PC-9 (cell line): Measurements from ENCODE around the gene MSI2.

ENCODE experiments used
- CTCF ChIP-seq: fragments of 200-600 bp; sonication (generic); conservative IDR thresholded peaks from 2 replicates; pipeline ENCODE4 v1.6.1; 2017; ENCODE audit warnings: mixed run types, antibody characterized with exemption, mild to moderate bottlenecking, moderate library complexity
- EZH2 ChIP-seq: fragments of 200-600 bp; sonication (generic); IDR thresholded peaks from 2 replicates; pipeline ENCODE4 v1.8.0; 2017; ENCODE audit warnings: antibody characterized with exemption, low read depth

GRCh38 chr17:57373048-57373447 lies 116.7 kb downstream of the MSI2 start:
- no peak for TF ChIP-seq CTCF
- no peak for TF ChIP-seq EZH2
